SU-DHL-6 (cell line): ENCODE results near the gene SUPT3H.

Source experiments
- EZH2phosphoT487 ChIP-seq: fragments of 200-600 bp; sonication (generic), shearing (Covaris generic); conservative IDR thresholded peaks from 2 replicates; pipeline ENCODE4 v1.6.1; 2018; ENCODE audit warnings: mild to moderate bottlenecking, antibody characterized with exemption, low read length, moderate library complexity, mixed read lengths
- TF ChIP-seq, protein P1 (sequence below): fragments of 200-600 bp; sonication (generic); IDR thresholded peaks from one replicate; pipeline ENCODE4 v1.5.1; 2017; ENCODE audit warnings: antibody characterized with exemption, mild to moderate bottlenecking, low read length, moderate library complexity; ENCODE audit not compliant: insufficient read depth, poor library complexity, severe bottlenecking

GRCh38 chr6:45387236-45387635 lies 9.5 kb upstream of the SUPT3H start:
- TF ChIP-seq, protein P1, sequence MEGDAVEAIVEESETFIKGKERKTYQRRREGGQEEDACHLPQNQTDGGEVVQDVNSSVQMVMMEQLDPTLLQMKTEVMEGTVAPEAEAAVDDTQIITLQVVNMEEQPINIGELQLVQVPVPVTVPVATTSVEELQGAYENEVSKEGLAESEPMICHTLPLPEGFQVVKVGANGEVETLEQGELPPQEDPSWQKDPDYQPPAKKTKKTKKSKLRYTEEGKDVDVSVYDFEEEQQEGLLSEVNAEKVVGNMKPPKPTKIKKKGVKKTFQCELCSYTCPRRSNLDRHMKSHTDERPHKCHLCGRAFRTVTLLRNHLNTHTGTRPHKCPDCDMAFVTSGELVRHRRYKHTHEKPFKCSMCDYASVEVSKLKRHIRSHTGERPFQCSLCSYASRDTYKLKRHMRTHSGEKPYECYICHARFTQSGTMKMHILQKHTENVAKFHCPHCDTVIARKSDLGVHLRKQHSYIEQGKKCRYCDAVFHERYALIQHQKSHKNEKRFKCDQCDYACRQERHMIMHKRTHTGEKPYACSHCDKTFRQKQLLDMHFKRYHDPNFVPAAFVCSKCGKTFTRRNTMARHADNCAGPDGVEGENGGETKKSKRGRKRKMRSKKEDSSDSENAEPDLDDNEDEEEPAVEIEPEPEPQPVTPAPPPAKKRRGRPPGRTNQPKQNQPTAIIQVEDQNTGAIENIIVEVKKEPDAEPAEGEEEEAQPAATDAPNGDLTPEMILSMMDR: no peak
- TF ChIP-seq EZH2phosphoT487: no peak
